Suprapubic skin (tissue), 4 donors: ENCODE data around the gene OR51B2. TPM values are rescaled to one million over a fixed set of nuclear protein-coding genes. Genes with fewer than 3 reads are reported as not detected.

ENCODE experiments used
- DNase-seq, 2 donors: peaks; one replicate each; pipeline ENCODE4 v3.0.0-alpha.2; 2019; ENCODE audit warnings: low spot score in 2 of 2
- H3K27ac ChIP-seq: fragments of 200-600 bp; sonication (generic); one replicate; pipeline ENCODE4 v1.5.1; 2019
- H3K27me3 ChIP-seq: fragments of 200-600 bp; sonication (generic); one replicate; pipeline ENCODE4 v1.5.1; 2019
- H3K36me3 ChIP-seq: fragments of 200-600 bp; sonication (generic); one replicate; pipeline ENCODE4 v1.5.1; 2019
- H3K4me1 ChIP-seq: fragments of 200-600 bp; sonication (generic); one replicate; pipeline ENCODE4 v1.5.1; 2019
- H3K4me3 ChIP-seq: fragments of 200-600 bp; sonication (generic); one replicate; pipeline ENCODE4 v1.5.1; 2019; ENCODE audit warnings: mild to moderate bottlenecking
- H3K9me3 ChIP-seq: fragments of 200-600 bp; sonication (generic); one replicate; pipeline ENCODE4 v1.5.1; 2019
- CTCF ChIP-seq, 2 donors: fragments of 200-600 bp in 1 of 2; fragments of 450-650 bp in 1 of 2; sonication (generic) in 1 of 2; IDR thresholded peaks; one replicate each; pipeline ENCODE4 v1.5.1; 2016 to 2019; ENCODE audit warnings: antibody characterized with exemption in 2 of 2, mild to moderate bottlenecking in 1 of 2, moderate library complexity in 1 of 2
- EP300 ChIP-seq: sonication (generic); formaldehyde crosslinking; IDR thresholded peaks from one replicate; pipeline ENCODE4 v1.6.1; 2017; ENCODE audit warnings: antibody characterized with exemption
- POLR2A ChIP-seq, 2 donors: fragments of 450-650 bp; IDR thresholded peaks; one replicate each; pipeline ENCODE4 v1.6.1; 2017; ENCODE audit warnings: antibody characterized with exemption in 2 of 2, mild to moderate bottlenecking in 2 of 2, moderate library complexity in 2 of 2
- POLR2AphosphoS5 ChIP-seq, 3 donors: sonication (generic); formaldehyde crosslinking; IDR thresholded peaks; one replicate each; pipeline ENCODE4 v1.6.1; 2017; ENCODE audit warnings: antibody characterized with exemption in 3 of 3
- whole genome bisulfite sequencing: methylation state at CpG from one replicate; pipeline ENCODE4 v1.1.5; 2018; 5-methylcytosine and 5-hydroxymethylcytosine counted together
- total RNA-seq, 4 donors: library from RNA; depleted of rRNA; stranded (reverse); fragments of >200 nt; gene quantifications; one replicate each; pipeline ENCODE4 v1.1.0, GENCODE V29; 2016

Gene OR51B2
- total RNA-seq, 4 donors from 2014 or later = not detected

DNA sequence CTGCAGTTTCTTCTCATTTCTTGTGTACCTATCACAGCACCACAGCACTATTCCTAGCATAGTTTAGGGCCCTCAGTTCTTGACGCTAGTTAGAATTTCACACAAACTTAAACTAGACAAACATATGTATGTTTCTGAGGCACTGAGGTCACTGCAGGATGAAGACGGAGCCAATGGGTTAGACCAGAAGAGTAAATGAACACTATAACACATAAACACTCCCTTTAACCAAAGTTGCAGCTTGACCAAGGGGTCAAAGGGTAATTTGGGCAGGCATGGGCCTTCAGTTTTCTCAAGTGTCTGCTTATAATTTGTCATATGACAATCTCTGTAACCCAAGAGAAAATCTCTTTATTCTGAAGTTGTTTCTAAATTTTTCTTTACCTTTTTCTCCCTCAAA is 41.5 kb downstream of the OR51B2 start:
- DNase-seq = no peak

DNA sequence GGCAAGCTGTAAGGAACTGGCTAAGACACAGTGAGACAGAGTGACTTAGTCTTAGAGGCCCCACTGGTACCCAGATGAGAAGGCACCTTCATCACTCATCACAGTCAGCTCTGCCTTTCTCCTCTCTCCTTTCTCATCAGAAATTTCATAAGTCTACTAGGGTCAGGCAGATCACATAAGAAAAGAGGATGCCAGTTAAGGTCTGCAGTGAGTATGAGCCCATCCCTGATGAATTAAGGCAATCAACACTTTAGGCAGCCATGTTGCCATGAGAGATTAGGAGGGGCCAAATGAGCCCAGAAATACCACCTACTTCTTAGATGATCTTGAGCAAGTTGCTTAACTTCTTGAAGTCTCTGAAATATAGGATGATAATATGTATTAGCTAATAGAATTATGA is 42.5 kb downstream of the OR51B2 start:
- no peak for DNase-seq
- Histone ChIP-seq H3K36me3 (no peaks in the 10 kb centered on the region), H3K27ac (no peak overlapping the region), H3K27me3 (no peaks in the 10 kb centered on the region), H3K4me1 (no peaks in the 10 kb centered on the region), H3K9me3 (no peaks in the 10 kb centered on the region), H3K4me3 (no peak overlapping the region)
- no peak for TF ChIP-seq EP300
- TF ChIP-seq CTCF (IDR thresholded peaks at IDR 0.05) = no peak
- TF ChIP-seq POLR2AphosphoS5 (IDR thresholded peaks at IDR 0.05) = no peak
- TF ChIP-seq POLR2A (IDR thresholded peaks at IDR 0.05) = no peak

More for the DNA sequence above, 41.5 kb downstream of the OR51B2 start:
- H3K36me3 ChIP-seq = no peaks in the 10 kb centered on the region
- H3K9me3 ChIP-seq = no peaks in the 10 kb centered on the region
- no peaks in the 10 kb centered on the region for H3K27me3 ChIP-seq
- no peak overlapping the region for H3K27ac ChIP-seq
- no peaks in the 10 kb centered on the region for H3K4me1 ChIP-seq
- no peak for TF ChIP-seq CTCF (IDR thresholded peaks at IDR 0.05)
- WGBS = 90% methylated on average over 2 of the region's 2 CpGs
- no peak overlapping the region for H3K4me3 ChIP-seq

DNA sequence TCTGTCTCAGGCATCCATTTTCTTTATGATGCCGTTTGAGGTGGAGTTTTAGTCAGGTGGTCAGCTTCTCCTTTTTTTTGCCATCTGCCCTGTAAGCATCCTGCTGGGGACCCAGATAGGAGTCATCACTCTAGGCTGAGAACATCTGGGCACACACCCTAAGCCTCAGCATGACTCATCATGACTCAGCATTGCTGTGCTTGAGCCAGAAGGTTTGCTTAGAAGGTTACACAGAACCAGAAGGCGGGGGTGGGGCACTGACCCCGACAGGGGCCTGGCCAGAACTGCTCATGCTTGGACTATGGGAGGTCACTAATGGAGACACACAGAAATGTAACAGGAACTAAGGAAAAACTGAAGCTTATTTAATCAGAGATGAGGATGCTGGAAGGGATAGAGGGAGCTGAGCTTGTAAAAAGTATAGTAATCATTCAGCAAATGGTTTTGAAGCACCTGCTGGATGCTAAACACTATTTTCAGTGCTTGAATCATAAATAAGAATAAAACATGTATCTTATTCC is 43.5 kb downstream of the OR51B2 start:
- Histone ChIP-seq H3K27ac (no peak overlapping the region), H3K27me3 (no peaks in the 10 kb centered on the region), H3K4me3 (no peak overlapping the region), H3K4me1 (no peaks in the 10 kb centered on the region), H3K36me3 (no peaks in the 10 kb centered on the region), H3K9me3 (no peaks in the 10 kb centered on the region)
- 54% methylated on average over 3 of the region's 3 CpGs for WGBS
- TF ChIP-seq CTCF (IDR thresholded peaks at IDR 0.05) = no peak
- no peak for TF ChIP-seq EP300
- no peak for TF ChIP-seq POLR2A (IDR thresholded peaks at IDR 0.05)
- no peak for TF ChIP-seq POLR2AphosphoS5 (IDR thresholded peaks at IDR 0.05)
- no peak for DNase-seq

DNA sequence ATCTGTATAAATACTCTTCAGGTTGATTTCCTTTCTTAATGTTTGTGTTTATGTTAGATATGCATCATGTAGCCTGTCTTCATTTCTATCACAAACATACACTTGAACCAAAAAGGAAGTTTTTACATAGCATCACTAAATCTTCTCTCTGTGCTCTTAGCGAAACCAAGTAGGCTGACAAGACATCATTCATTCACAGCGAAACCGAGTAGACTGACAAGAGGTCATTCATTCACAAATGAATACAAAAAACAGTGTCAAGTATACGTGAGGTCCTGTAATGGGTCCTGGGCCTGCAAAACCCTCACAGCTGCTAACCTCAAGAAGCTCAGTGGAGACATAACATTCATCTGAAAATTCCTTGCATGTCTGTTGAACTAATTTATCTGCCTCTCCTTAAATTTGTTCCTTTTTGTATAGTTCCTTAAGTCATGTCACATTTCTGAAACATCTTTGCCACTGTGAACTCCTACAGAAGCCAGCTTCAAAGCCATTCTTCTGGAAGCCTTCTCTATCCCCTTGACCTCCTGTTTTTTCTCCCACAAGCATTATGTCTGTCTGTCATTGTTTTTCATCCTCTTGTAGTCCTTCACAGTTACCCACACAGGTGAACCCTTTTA is 44.5 kb downstream of the OR51B2 start:
- no peak for DNase-seq

More for the DNA sequence above, 44.5 kb downstream of the OR51B2 start:
- no peak overlapping the region for H3K4me3 ChIP-seq
- no peaks in the 10 kb centered on the region for H3K27me3 ChIP-seq
- H3K9me3 ChIP-seq = no peaks in the 10 kb centered on the region
- H3K4me1 ChIP-seq = no peaks in the 10 kb centered on the region
- no peak overlapping the region for H3K27ac ChIP-seq
- WGBS = 80% methylated on average over 4 of the region's 4 CpGs
- TF ChIP-seq POLR2AphosphoS5 (IDR thresholded peaks at IDR 0.05) (no peak), EP300 (no peak), POLR2A (IDR thresholded peaks at IDR 0.05) (no peak), CTCF (IDR thresholded peaks at IDR 0.05) (no peak)
- no peaks in the 10 kb centered on the region for H3K36me3 ChIP-seq
